ENCODE results near the gene PFDN1. TPM values are rescaled to one million over a fixed set of nuclear protein-coding genes. Genes with fewer than 3 reads are reported as not detected.

The PFDN1 gene
- total RNA-seq, 1 experiment from 2014 or later = 69.1 TPM

DNA sequence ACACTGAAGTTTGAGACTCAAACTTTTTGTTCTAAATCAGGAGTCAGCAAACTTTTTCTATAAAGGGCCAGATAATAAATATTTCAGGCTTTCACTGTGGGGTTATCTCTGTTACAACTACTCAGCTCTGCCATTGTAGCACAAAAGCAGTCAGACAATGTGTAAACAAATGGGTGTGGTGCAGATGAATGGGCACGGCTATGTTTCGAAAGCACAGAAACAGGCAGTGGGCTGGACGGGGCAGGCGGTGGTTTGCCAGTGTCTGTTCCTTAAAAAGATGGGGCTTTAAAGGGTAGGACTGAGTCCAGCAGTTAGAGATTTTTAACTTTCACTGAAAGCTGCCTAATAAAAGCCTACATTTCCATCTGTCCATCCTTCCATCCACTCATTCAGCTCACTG is 48.9 kb downstream of the PFDN1 start:
- no TSS peak for BruUV-seq (replicated peaks)
- H3K79me2 ChIP-seq (ENCODE audit: low read depth) = peaks cover 84% of the 10 kb centered on the region
- ChIA-PET CTCF (interaction anchor here (0.7 kb wide), 1 partner anchor 10 kb away, joined by 3 read pairs; no protein-coding TSS in a partner anchor), POLR2A (ENCODE audit: unreplicated experiment) (interaction anchor here (0.6 to 0.7 kb wide), 4 partner anchors 14 to 846 kb away, joined by 4 to 6 read pairs (median 5); partner anchors contain the start of gene PFDN1)
- TF ChIP-seq, protein P1, sequence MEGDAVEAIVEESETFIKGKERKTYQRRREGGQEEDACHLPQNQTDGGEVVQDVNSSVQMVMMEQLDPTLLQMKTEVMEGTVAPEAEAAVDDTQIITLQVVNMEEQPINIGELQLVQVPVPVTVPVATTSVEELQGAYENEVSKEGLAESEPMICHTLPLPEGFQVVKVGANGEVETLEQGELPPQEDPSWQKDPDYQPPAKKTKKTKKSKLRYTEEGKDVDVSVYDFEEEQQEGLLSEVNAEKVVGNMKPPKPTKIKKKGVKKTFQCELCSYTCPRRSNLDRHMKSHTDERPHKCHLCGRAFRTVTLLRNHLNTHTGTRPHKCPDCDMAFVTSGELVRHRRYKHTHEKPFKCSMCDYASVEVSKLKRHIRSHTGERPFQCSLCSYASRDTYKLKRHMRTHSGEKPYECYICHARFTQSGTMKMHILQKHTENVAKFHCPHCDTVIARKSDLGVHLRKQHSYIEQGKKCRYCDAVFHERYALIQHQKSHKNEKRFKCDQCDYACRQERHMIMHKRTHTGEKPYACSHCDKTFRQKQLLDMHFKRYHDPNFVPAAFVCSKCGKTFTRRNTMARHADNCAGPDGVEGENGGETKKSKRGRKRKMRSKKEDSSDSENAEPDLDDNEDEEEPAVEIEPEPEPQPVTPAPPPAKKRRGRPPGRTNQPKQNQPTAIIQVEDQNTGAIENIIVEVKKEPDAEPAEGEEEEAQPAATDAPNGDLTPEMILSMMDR (conservative IDR thresholded peaks at IDR 0.05) = no peak
- TF ChIP-seq EZH2 (IDR thresholded peaks at IDR 0.05; ENCODE audit: low read depth) = no peak
- peak overlapping the region; percentile 76 for H3K4me2 ChIP-seq
- peak overlapping the region; percentile 96 for H3K27ac ChIP-seq
- H3K36me3 ChIP-seq (ENCODE audit: low read depth) = peaks cover 7% of the 10 kb centered on the region; the same call in 1 of the 2 replicates
- peaks cover 70% of the 10 kb centered on the region for H3F3A ChIP-seq (ENCODE audit: insufficient read depth, low read depth)
- no peak overlapping the region for H3K4me3 ChIP-seq
- DNase-seq = peak; percentile 56 to 76
- peaks cover 82% of the 10 kb centered on the region for H3K4me1 ChIP-seq (replicated peaks; ENCODE audit: insufficient read depth)
- H3K27me3 ChIP-seq (ENCODE audit: insufficient read depth, low read depth) = no peaks in the 10 kb centered on the region
- H3K9me2 ChIP-seq (ENCODE audit: insufficient read depth) = no peaks in the 10 kb centered on the region
- H4K20me1 ChIP-seq (ENCODE audit: insufficient read depth) = no peaks in the 10 kb centered on the region
- H3K9me3 ChIP-seq (ENCODE audit: insufficient read depth, low read depth) = no peaks in the 10 kb centered on the region
- H2AFZ ChIP-seq = no peak overlapping the region
- intact Hi-C loops (cut with micrococcal nuclease; ENCODE audit: unreplicated experiment) = no loop called here

DNA sequence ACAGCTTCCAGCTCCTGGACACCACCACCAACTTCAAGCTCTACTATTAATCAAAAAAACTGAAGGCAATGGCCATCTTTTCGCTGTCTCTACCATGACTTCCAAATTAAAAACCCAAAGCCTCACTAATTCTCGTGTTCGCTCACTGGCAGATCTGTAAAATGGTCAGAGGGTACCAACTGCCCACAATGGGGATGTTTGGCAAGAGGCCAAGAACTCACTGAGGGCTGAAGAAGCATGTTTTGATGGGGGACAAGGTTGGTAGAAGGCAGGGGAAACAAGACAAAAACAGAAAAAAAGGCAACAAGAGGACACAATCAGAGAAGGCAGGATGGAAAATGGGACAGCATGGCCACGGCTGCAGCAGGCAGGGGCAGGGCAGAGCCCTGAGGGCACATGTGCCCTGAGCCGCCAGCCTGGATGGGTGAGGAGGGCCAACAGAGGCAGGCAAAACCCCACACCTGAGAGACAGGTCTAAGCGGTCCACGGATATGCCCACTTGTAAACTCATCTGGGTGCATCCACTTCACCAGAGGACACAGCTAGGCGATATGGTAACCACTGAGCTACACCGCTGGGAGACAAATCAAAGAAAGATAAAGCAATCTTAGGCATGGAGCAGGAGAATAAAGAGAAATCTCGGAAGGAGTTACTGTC is 50.3 kb downstream of the PFDN1 start:
- TF ChIP-seq, protein P1 (conservative IDR thresholded peaks at IDR 0.05) = no peak
- no peak for TF ChIP-seq EZH2 (IDR thresholded peaks at IDR 0.05; ENCODE audit: low read depth)
- H3K27ac ChIP-seq = peak overlapping the region; percentile 96

DNA sequence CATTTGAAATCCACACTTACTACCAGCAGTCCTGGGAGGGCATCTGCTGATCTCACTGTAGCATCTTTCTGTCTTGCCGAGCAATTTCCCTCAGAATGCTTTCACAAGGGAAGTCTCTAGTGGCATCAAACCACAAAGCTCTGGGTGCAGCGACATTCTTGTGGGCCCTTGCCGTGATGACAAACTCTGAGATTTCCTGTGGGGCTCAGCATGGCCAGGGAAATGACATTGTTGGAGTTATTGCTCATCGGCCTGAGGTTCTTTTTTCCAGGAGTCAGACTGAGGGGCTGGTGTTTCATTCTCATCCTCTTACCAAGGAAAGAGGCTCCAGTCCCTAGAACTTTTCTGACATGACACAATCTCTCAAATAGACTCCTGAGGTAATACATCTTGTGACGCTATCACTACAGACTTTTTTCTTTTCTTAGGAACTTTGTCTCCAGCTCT is 51.4 kb downstream of the PFDN1 start:
- no peaks in the 10 kb centered on the region for H3K9me3 ChIP-seq (ENCODE audit: insufficient read depth, low read depth)
- ChIA-PET CTCF (interaction anchor here (1.0 to 1.5 kb wide), 3 partner anchors 9 to 100 kb away, joined by 3 to 5 read pairs (median 3); no protein-coding TSS in a partner anchor), POLR2A (ENCODE audit: unreplicated experiment) (interaction anchor here (0.6 kb wide), 1 partner anchor 95 kb away, joined by 6 read pairs; the partner anchor contains the start of gene HBEGF)
- peaks cover 79% of the 10 kb centered on the region for H3K79me2 ChIP-seq (ENCODE audit: low read depth)
- no peak overlapping the region for H2AFZ ChIP-seq
- H4K20me1 ChIP-seq (ENCODE audit: insufficient read depth) = no peaks in the 10 kb centered on the region
- peak overlapping the region; percentile 9; the same call in 1 of the 2 replicates for H3K4me3 ChIP-seq
- H3K36me3 ChIP-seq (ENCODE audit: low read depth) = peaks cover 3% of the 10 kb centered on the region; the same call in 1 of the 2 replicates
- peak; percentile 80 to 96 for DNase-seq
- peak overlapping the region; percentile 76 for H3K4me2 ChIP-seq
- no TSS peak for BruUV-seq (replicated peaks)
- peak overlapping the region; percentile 96 for H3K27ac ChIP-seq
- H3K4me1 ChIP-seq (replicated peaks; ENCODE audit: insufficient read depth) = peaks cover 74% of the 10 kb centered on the region
- intact Hi-C loops (cut with micrococcal nuclease; ENCODE audit: unreplicated experiment) = loop anchor here (1.0 to 2.0 kb wide), 3 partner anchors 8 to 72 kb away; no protein-coding TSS in a partner anchor
- H3K27me3 ChIP-seq (ENCODE audit: insufficient read depth, low read depth) = no peaks in the 10 kb centered on the region
- H3F3A ChIP-seq (ENCODE audit: insufficient read depth, low read depth) = peaks cover 68% of the 10 kb centered on the region
- no peaks in the 10 kb centered on the region for H3K9me2 ChIP-seq (ENCODE audit: insufficient read depth)
- TF ChIP-seq, protein P1 (conservative IDR thresholded peaks at IDR 0.05) = no peak
- no peak for TF ChIP-seq EZH2 (IDR thresholded peaks at IDR 0.05; ENCODE audit: low read depth)

More for the DNA sequence above, 50.3 kb downstream of the PFDN1 start:
- BruUV-seq (replicated peaks) = no TSS peak
- H3K4me2 ChIP-seq = peak overlapping the region; percentile 76
- no peaks in the 10 kb centered on the region for H3K9me3 ChIP-seq (ENCODE audit: insufficient read depth, low read depth)
- H4K20me1 ChIP-seq (ENCODE audit: insufficient read depth) = no peaks in the 10 kb centered on the region
- intact Hi-C loops (cut with micrococcal nuclease; ENCODE audit: unreplicated experiment) = no loop called here
- peaks cover 71% of the 10 kb centered on the region for H3K4me1 ChIP-seq (replicated peaks; ENCODE audit: insufficient read depth)
- no peaks in the 10 kb centered on the region for H3K27me3 ChIP-seq (ENCODE audit: insufficient read depth, low read depth)
- no peak overlapping the region for H3K4me3 ChIP-seq
- CTCF ChIA-PET = interaction anchor here (1.0 to 1.5 kb wide), 3 partner anchors 8 to 99 kb away, joined by 3 to 5 read pairs (median 4); partner anchors contain the start of gene HBEGF
- POLR2A ChIA-PET (ENCODE audit: unreplicated experiment) = interaction anchor here (0.5 to 0.6 kb wide), 3 partner anchors 46 to 94 kb away, joined by 6 to 15 read pairs (median 8); partner anchors contain the start of gene HBEGF
- no peak overlapping the region for H2AFZ ChIP-seq
- peaks cover 84% of the 10 kb centered on the region for H3K79me2 ChIP-seq (ENCODE audit: low read depth)
- no peak for DNase-seq
- H3K36me3 ChIP-seq (ENCODE audit: low read depth) = peaks cover 3% of the 10 kb centered on the region; the same call in 1 of the 2 replicates
- H3K9me2 ChIP-seq (ENCODE audit: insufficient read depth) = no peaks in the 10 kb centered on the region
- peaks cover 59% of the 10 kb centered on the region for H3F3A ChIP-seq (ENCODE audit: insufficient read depth, low read depth)
